SKM-1 (cell line): ENCODE data around the gene CPT1B.

Source experiments
- DNase-seq: peaks from one replicate; lab custom pipeline; 2025; ENCODE audit not compliant: unreplicated experiment; lab: John Stamatoyannopoulos, UW

CPT1B gene

GRCh38 chr22:50571264-50572175 is 6.7 kb downstream of the CPT1B start:
- no peak for DNase-seq

- DNase-seq, result no peak
Measured at GRCh38 chr22:50570861-50571260, 7.4 kb downstream of the CPT1B start.

- no peak for DNase-seq
Measured at GRCh38 chr22:50569896-50570535, 8.2 kb downstream of the CPT1B start.

DNA sequence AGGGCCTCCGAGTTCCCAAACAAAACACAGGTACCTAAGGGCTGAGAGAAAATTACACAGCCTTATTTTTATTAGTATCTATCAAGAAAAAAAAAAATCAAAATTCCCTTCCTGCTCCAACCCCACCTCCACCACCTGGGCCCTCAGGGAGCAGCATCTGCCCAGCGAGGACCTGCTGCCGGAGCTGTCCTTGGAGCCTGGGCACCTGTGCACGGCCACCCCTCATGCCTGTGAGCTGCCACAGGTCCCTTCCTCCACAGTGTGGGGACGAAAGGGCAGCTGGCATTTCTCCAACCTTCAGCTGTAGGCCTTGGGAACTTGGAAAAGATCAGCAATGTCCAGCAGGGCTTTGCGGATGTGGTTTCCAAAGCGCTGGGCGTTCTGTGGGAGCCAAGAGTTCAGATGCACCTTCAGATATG is 9.2 kb downstream of the CPT1B start:
- no peak for DNase-seq

- DNase-seq, result no peak
Measured at GRCh38 chr22:50568626-50569025, 9.6 kb downstream of the CPT1B start.

DNA sequence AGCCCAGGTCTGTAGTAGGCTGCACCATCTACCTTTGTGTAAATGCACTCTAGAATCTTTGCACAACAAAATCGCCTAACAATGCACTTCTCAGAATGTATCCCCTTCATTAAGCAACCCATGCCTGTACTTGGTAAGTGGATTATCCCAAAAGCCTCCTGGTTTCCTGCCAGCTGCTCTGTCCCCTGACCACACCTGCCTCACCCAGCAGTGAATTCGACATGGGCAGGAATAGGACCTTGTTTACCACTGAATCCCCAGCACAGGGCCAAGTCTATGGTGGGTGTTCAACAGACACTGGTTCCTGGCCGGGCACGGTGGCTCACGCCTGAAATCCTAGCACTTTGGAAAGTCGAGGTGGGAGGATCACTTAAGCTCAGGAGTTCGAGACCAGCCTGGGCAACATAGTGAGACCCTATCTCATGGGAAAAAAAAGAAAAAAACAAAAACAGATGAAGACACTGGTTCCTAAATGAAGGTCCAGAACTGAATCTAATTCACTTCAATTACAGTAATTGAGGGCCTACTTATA is 10.4 kb downstream of the CPT1B start:
- no peak for DNase-seq

GRCh38 chr22:50564289-50564688 is 13.9 kb downstream of the CPT1B start:
- DNase-seq, result no peak

DNA sequence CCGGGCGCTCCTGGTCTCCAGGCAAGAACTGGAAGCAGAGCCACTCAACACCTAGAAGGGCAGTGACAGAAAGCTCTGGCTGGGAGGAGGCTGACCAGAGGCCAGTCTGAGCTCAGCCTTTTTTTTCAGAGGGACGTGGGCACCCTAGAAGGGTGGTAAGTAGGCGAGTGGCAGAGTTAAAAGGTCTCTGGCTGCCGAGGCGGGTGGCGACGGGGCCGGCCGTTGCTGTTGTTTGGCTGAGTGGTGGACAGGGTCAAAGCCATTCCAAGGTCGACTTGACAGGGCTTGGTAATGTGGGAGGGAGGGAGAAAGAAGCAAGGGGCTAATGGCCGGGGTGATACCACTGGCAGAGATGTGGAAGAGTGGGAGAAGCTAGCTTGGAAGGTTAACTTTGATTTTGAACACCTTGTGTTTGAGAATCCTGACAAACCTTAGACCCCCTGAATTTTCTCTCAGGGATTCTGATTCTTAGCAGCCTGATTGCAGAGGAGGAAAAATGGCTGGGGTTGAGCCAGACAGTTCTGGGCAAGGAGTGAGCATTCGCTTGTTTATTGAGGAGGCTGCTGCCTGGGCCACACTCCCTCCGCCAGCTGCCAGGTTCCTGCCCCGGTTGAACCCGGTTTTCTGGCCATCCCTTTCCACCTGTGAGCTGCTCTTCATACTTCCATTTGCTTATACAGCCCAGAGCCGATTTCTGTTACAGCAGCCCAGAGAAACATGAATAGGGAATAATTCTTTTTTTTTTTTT is 14.6 kb downstream of the CPT1B start:
- DNase-seq, result no peak

- DNase-seq, result peak; percentile 97
Measured at GRCh38 chr22:50562523-50563412, 15.5 kb downstream of the CPT1B start, which contains the start of gene SYCE3. SYCE3 (minus strand) TSS chr22:50562919; CDS start chr22:50556405, 6,514 bp downstream.

DNA sequence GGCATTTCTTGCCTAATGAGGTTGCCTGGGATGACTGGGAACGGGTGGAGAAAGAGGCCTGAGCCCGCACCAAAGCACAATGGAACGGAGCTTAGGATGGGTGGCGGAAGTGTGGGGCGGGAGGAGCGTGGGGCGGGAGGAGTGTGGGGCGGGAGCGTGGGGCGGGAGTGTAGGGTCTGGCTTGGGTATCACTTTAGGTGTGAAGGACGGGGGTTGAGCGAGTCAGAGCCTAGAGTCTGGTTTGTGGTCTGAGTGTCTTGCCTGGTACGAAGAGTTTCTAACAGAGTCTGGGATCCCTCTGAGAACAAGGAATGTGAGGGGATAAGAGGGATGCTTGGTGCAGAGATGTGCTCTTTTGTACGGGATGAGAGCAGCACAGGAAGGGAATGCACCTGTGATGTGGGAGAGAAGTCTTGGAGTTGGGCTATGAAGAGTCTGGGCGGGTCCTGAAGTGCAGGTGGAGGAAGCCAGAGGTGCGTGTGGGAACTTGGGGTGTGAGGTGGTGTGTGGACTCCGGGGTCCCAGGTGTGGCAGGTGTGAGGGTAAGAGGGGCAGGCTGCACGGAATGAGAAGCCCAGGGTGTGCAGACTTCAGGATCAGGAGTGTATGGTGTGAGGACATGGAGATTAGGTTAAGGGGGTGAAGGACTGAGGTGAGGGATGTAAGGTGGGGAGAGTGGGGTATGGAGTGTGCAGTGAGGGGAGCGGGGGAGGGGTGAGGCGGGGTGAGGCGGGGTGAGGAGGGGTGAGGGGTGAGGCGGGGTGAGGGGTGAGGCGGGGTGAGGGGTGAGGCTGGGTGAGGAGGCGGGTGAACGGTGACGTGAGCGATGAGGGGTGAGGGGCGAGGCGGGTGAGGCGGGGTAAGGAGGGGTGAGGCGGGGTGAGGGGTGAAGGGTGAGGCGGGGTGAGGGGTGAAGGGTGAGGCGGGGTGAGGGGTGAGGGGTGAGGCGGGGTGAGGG is 16.5 kb downstream of the CPT1B start:
- DNase-seq, result no peak

GRCh38 chr22:50560034-50560433 is 18.2 kb downstream of the CPT1B start:
- no peak for DNase-seq

DNA sequence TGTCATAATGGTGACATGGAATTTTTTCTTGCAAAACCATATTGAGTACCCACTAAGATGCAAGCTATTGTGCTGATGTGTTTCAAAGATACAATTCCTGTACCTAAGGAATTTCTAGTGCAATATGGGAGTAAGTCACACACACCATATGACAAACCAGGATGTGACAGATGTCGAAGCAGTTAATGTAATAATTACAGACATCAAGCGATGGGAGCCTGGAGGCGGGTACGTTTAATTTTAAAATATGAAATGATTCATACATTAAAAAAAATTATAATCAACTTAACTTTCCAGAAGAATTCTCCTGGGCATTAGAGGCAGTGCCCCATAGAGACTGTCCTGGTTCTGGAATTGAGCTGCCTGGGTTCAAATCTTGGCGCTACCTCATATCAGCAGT is 21.5 kb downstream of the CPT1B start:
- DNase-seq, result no peak

DNA sequence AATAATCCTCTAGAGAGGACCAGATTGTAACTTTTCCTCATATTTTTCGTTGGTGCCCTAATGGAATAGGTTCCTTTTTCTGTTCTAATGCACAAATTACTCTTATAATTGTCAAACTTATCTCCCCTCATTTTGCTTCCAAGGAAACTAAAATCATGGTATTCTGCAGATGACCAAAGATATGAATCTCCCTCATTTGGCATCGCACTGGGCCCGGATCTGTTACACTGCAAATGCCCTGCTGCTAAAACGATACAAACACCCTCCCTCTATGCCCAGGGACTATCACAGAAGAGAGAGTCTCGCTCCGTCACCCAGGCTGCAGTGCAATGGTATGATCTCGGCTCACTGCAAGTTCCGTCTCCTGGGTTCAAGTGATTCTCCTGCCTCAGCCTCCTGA is 24.9 kb downstream of the CPT1B start:
- no peak for DNase-seq

GRCh38 chr22:50551160-50551752 is 27.0 kb downstream of the CPT1B start:
- no peak for DNase-seq

- no peak for DNase-seq
Measured at GRCh38 chr22:50550395-50550794, 27.8 kb downstream of the CPT1B start.

- no peak for DNase-seq
Measured at GRCh38 chr22:50548921-50549790, 29.1 kb downstream of the CPT1B start.

DNA sequence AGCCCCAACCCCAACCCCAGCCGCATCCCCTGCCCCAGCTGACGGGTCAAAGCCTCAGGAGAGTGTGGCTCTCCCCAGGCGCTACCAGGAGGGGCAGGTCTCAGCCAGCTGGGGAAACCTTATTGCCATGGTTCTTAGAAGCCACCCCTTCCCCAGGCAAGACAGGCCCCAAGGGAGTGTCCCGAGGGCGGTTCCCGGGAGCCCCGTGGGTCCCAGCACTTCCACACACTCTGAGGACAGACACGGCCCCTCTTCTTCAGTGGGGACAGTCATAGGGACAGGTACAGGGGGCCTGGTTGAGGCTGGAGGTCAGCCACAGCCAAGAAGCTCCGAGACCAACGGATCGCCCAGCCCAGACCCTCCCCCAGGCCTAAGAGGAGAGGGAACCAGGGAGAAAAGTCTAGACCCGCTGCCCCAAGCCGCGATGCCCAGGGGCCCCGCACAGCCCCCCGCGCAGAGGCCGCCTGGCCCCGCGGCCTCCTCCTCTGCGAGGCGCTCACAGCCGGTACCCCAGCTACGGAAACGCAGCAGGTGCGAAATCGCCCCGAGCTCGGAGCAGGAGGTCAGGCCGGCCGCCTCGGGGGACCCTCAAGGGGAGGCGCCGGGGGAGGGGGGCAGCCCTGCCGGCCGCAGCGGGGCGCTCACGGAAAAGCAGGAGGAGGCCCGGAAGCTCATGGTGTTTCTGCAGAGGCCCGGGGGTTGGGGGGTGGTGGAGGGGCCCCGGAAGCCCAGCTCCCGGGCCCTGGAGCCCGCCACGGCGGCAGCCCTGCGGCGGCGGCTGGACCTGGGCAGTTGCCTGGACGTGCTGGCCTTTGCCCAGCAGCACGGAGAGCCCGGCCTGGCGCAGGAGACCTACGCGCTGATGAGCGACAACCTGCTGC is 29.9 kb downstream of the CPT1B start:
- no peak for DNase-seq
